ENCODE results near the gene CROCC. TPM values are rescaled to one million over a fixed set of nuclear protein-coding genes. Genes with fewer than 3 reads are reported as not detected.
A peak's percentile ranks its signal among the peaks of the same experiment; 100 is the strongest.
"Not testable (repeated sequence)": the region's sequence is repeated elsewhere in the genome, so short reads cannot be mapped to it uniquely, and the experiment has no call there.

The CROCC gene
- total and polyA plus RNA-seq, 9 of the 15 experiments (the other 6 are each of a cell fraction or from before 2014, with no cell fraction given): 0.17 to 15.4 (median 7.6) TPM

GRCh38 chr1:16901371-16901770 lies 20.4 kb upstream of the CROCC start:
- H4K20me1 ChIP-seq (replicated peaks; ENCODE audit: control insufficient read depth, insufficient read depth, low read length); H3K4me2 ChIP-seq (ENCODE audit: insufficient read depth, low read length); ATAC-seq; H3K27me3 ChIP-seq (ENCODE audit: control insufficient read depth in 2 of 2, insufficient read depth in 2 of 2, low read length in 2 of 2); FAIRE-seq; intact Hi-C loops (cut with micrococcal nuclease); DNase-seq (ENCODE audit: extremely low read depth in 1 of 4, low spot score in 3 of 4); H3K27ac ChIP-seq (ENCODE audit: extremely low read depth, low read depth, low read length); BruUV-seq (replicated peaks); H3K9ac ChIP-seq (ENCODE audit: insufficient read depth in 1 of 2, low read depth in 2 of 2, low read length in 2 of 2); CTCF ChIA-PET (ENCODE audit: low intra/inter-chr PET ratio); H3K9me1 ChIP-seq (ENCODE audit: control insufficient read depth, insufficient read depth, low read length); H3K9me3 ChIP-seq (replicated peaks; ENCODE audit: control insufficient read depth, insufficient read depth, low read depth, low read length); POLR2A ChIA-PET; H3K36me3 ChIP-seq (ENCODE audit: control insufficient read depth, insufficient read depth, low read length); H3K4me3 ChIP-seq; H3K79me2 ChIP-seq (ENCODE audit: control insufficient read depth, insufficient read depth, low read length): not testable (repeated sequence)
- peaks cover 16 to 25% of the 10 kb centered on the region in 2 experiments; a peak in 4 of 5 replicates for H3K4me1 ChIP-seq (replicated peaks in 1 of 2; ENCODE audit: control insufficient read depth in 2 of 2, insufficient read depth in 2 of 2, low read length in 2 of 2)
- 54% methylated on average over 2 of the region's 2 CpGs for WGBS (ENCODE audit: insufficient coverage, low coverage, missing lambda C conversion rate)
- H2AFZ ChIP-seq (ENCODE audit: low read depth, low read length): peak overlapping the region; percentile 26; the same call in 1 of the 2 replicates
- in situ Hi-C loops (cut with MboI): loop anchor here (25.0 kb wide), 1 partner anchor 289 kb away; the partner anchor contains the start of gene NBPF1

- H3K4me2 ChIP-seq (ENCODE audit: insufficient read depth, low read length): peak overlapping the region; percentile 75
- ATAC-seq (peak; percentile 26), DNase-seq (ENCODE audit: extremely low read depth in 1 of 4, low spot score in 3 of 4) (peak in 1 of 4 experiments; percentile 62), FAIRE-seq (no peak)
- no peaks in the 10 kb centered on the region for H3K79me2 ChIP-seq (ENCODE audit: control insufficient read depth, insufficient read depth, low read length)
- H3K9ac ChIP-seq (ENCODE audit: insufficient read depth in 1 of 2, low read depth in 2 of 2, low read length in 2 of 2): peak overlapping the region; percentile 70 to 98; a peak in 3 of 4 replicates
- peaks cover 13 to 19% of the 10 kb centered on the region in 2 experiments; a peak in 4 of 5 replicates for H3K4me1 ChIP-seq (replicated peaks in 1 of 2; ENCODE audit: control insufficient read depth in 2 of 2, insufficient read depth in 2 of 2, low read length in 2 of 2)
- CTCF ChIA-PET (ENCODE audit: low intra/inter-chr PET ratio): no interaction called here
- H2AFZ ChIP-seq (ENCODE audit: low read depth, low read length): peak overlapping the region; percentile 83
- no peak overlapping the region for H3K4me3 ChIP-seq
- 0 out of 2 replicates have a peak, but pooled peaks cover 7% of the 10 kb centered on the region for H3K9me3 ChIP-seq (replicated peaks; ENCODE audit: control insufficient read depth, insufficient read depth, low read depth, low read length)
- 25% methylated on average over 2 of the region's 2 CpGs for WGBS (ENCODE audit: insufficient coverage, low coverage, missing lambda C conversion rate)
- intact Hi-C loops (cut with micrococcal nuclease) (no loop called here), in situ Hi-C loops (cut with MboI) (loop anchor here (25.0 kb wide), 1 partner anchor 291 kb away; the partner anchor contains the start of gene NBPF1)
- no peaks in the 10 kb centered on the region for H3K27me3 ChIP-seq (ENCODE audit: control insufficient read depth in 2 of 2, insufficient read depth in 2 of 2, low read length in 2 of 2)
- POLR2A ChIA-PET: interaction anchor here (0.8 to 1.2 kb wide), 2 partner anchors 24 to 389 kb away, joined by 3 to 5 read pairs; no protein-coding TSS in a partner anchor
- no peaks in the 10 kb centered on the region for H3K9me1 ChIP-seq (ENCODE audit: control insufficient read depth, insufficient read depth, low read length)
- H4K20me1 ChIP-seq (replicated peaks; ENCODE audit: control insufficient read depth, insufficient read depth, low read length): no peaks in the 10 kb centered on the region
- H3K36me3 ChIP-seq (ENCODE audit: control insufficient read depth, insufficient read depth, low read length): no peaks in the 10 kb centered on the region
- peak overlapping the region; percentile 99 for H3K27ac ChIP-seq (ENCODE audit: extremely low read depth, low read depth, low read length)
- BruUV-seq (replicated peaks): no TSS peak
- TF ChIP-seq VEZF1 (CRISPR knock-in tag; IDR thresholded peaks at IDR 0.05) (no peak), ZNF77 (CRISPR knock-in tag; IDR thresholded peaks at IDR 0.05) (no peak), SIN3B (IDR thresholded peaks at IDR 0.05; ENCODE audit: low read depth) (no peak), KDM2B (CRISPR knock-in tag; IDR thresholded peaks at IDR 0.05) (no peak), SAFB (IDR thresholded peaks at IDR 0.05; ENCODE audit: borderline replicate concordance, low read depth, low read length) (no peak), ZNF354B (CRISPR knock-in tag; IDR thresholded peaks at IDR 0.05) (no peak), NCOA1 (IDR thresholded peaks at IDR 0.05; ENCODE audit: low read depth) (no peak), KAT8 (IDR thresholded peaks at IDR 0.05; ENCODE audit: low read depth) (no peak), ZNF217 (CRISPR knock-in tag; IDR thresholded peaks at IDR 0.05) (no peak), ZNF586 (CRISPR knock-in tag; conservative IDR thresholded peaks at IDR 0.05) (no peak), PHB2 (IDR thresholded peaks at IDR 0.05; ENCODE audit: low read depth) (no peak), NFRKB (IDR thresholded peaks at IDR 0.05; ENCODE audit: low read depth) (peak; percentile 63; the same call in 1 of the 2 replicates), ZNF785 (CRISPR knock-in tag; IDR thresholded peaks at IDR 0.05) (no peak), U2AF1 (optimal IDR thresholded peaks at IDR 0.05; ENCODE audit: low read depth, low read length) (no peak), RAD51 (IDR thresholded peaks at IDR 0.05; ENCODE audit: borderline replicate concordance, low read depth) (no peak), TGIF2 (CRISPR knock-in tag; IDR thresholded peaks at IDR 0.05) (no peak), PYGO2 (tag; IDR thresholded peaks at IDR 0.05) (no peak), STAT5A (IDR thresholded peaks at IDR 0.05; ENCODE audit: borderline replicate concordance, low read length) (no peak)
Observed at GRCh38 chr1:16903054-16903453, 18.7 kb upstream of the CROCC start.
